Testis (tissue), 2 donors: ENCODE measurements around the gene CEP68.

Source experiments
- CTCF ChIP-seq, 3 experiments: fragments of 450-650 bp in 2 of 3; fragments of 200-600 bp in 1 of 3; sonication (generic) in 1 of 3; IDR thresholded peaks; one replicate each; pipeline ENCODE4 v1.5.1; 2016 to 2019; ENCODE audit warnings: antibody characterized with exemption in 3 of 3, mild to moderate bottlenecking in 2 of 3, moderate library complexity in 1 of 3
- POLR2A ChIP-seq: fragments of 450-650 bp; IDR thresholded peaks from one replicate; pipeline ENCODE4 v1.6.1; 2017; ENCODE audit warnings: antibody characterized with exemption, mild to moderate bottlenecking, moderate library complexity

GRCh38 chr2:65055422-65056214 lies 598 bp upstream of the CEP68 start:
- TF ChIP-seq CTCF (IDR thresholded peaks at IDR 0.05): no peak
- TF ChIP-seq POLR2A: no peak
